RPMI8226 (cell line): ENCODE data around the gene PRKCA.

Experiments
- DNase-seq: peaks from one replicate; pipeline ENCODE4 v3.0.0-alpha.2; 2015

The PRKCA gene

DNA sequence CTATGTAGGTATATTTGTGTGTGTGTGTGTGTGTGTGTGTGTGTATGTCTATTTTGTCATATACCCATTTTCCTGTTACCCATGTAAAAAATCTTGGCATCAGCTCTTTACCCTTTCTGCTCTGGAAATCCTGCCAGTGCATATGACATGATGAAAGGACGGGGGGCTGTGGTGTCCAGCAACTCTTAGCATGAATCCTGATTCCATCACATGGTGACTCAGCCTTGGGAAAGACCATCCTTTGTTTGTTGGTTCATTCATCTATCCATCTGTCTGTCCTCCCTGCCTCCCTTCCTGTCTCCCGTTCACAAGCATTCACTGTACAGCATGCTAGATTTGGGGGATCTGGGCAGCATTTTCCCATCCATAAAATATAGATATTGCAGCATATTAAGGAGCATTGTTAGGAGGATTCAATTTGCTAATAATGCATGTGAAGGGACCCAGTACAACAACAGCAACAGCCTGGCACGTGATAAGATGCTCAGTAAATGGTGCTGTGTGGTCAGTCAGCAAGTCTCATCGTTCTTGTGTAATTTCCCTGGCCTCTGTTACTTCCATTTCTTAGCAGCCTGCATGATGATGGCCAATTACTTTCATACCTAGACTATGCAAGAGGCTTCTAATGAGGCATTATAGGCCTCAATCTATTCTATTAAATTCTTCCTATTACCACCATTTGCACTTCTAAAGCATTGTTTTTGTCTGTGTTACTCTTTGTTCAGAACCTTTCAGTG is 191.0 kb downstream of the PRKCA start:
- DNase-seq = no peak

DNA sequence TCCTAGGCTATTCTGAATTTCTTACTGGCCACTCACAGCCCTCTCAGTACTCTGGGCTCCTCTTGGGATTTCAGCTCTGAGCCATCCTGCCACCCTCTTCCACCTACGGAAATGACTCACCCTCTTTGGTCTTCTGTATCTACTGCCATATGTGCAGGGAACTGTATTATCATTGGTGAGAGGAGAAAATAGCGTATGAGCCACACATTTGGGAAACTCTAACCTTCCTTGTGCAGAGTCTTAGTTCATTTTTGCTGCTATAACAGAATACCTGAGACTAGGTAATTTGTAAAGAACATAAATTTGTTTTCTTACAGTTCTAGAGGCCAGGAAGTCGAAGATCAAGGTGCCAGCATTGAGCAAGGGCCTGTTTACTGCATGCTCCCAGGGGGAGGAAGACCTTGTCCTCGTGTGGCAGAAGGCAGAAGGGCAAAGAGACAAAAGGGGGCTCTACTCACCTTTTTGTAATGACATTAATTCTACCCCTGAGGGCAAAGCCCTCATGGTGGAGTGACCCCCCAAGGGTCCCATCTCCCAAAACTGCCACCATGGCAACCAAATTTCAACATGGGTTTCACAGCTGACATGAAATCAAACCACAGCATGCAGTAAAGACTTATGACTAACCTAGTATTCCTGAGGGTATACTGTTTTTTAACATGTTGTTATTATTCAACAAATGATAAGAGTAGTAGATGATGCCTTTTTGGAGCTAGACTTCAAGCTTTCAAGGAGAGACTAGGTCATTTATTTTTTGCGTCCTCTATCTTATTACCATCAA is 191.8 kb downstream of the PRKCA start:
- no peak for DNase-seq

DNA sequence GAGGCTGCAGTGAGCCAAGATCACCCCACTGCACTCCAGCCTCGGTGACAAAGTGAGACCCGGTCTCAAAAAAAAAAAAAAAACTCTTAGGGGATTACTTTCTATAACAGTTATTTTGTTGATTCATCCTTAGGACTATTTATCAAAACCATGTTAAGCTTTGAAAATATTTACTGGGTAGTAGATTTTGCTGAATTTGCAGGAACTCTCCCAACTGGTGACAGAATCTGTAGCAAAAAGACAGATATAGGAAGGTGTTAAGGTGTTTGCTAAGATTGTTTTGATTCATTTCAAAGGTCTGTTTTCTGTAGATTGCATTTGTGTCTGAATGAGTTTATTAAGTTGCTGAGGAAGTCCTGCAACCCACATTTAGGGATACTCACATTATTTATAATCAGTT is 192.6 kb downstream of the PRKCA start:
- DNase-seq = no peak

DNA sequence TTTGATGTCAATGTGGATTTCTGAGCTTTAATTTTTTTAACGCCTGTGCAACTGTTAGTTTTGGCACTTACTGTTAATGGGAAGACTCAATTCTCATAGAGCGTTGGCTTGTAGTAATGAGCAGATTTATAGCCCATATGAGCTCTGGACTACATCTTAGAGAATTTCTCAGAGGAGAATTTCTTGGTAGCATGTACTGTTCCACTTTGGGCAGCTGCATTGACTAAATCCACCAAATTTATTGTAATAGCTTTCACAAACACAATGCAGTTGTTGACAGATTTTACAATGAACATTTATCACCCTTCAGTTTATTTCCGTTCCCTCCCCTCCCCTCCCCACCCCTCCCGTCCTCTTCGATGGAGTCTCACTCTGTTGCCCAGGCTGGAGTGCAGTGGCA is 193.9 kb downstream of the PRKCA start:
- DNase-seq = no peak

DNA sequence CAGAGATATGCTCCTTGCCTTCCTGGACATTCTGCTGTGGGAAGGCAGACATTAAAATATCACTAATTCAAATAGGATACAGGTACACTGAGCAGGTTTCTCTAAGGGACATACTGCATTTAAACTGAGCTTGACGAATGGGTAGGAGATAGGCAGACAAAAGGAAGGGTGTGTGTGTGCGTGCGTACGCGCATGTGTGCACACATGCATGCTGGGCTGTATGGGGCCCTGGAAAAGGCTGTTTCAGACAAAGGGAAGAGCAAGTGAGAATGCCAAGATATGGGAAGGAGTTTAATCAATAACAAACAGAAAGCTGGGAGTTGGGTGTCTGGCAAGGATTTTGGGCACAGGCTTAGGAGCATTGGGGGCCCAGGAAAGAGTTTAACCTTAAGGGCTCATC is 196.2 kb downstream of the PRKCA start:
- no peak for DNase-seq

DNA sequence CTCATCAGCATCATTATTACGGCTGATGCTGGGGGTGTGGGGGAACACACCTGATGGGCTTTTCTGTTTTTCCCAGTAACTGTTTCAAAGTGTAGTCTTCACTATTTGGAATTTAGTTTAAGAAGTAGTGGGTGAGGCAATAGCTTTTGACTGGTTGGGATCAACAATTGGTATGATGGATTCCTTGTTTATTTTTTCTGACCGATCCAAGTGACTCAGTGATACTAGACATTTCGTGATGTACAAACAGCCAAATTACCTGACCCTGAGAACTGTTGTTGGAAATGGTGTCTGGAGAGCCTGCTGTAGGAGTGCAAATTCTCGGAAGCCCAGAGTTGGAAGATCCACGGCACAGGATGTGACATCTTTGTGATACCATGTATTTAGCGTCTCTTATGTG is 204.2 kb downstream of the PRKCA start:
- DNase-seq = no peak

DNA sequence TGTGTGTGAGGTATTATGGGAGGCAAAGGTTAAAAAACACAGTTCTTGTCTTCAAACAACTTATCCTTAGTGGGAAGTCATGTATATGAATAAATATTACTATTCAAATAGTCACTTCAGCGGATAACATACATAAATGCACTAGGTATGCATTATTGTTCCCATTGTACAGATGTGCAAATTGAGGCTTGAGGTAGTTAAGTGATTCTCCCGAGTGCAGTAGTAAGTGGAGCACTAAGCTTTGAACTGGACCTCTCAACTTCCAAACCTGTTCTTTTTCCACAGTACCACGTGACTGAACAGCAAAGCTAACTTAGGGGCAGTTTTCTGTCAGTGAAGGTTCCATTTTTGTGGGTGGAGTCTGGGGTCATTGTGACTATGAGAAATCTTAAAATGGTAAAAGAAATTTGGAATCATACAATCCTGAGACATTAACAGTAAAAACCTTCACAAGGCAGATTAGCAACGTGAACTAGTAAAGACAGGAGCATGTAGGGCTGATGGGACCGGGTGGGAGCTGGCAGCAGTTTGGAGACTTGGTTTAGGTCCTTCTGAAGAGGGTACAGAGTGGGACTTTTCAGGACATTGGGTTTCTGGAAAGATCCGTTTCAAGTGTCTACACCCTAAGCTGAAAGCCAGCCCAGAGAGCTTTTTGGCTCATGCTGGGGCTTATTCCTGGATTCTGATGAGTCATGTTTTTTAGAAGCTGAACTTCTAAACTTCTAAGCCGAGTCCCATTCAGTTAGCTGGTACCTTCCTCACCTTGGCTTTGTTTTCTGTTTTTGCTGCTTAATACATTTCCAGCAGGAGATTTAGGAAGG is 204.9 kb downstream of the PRKCA start:
- peak; percentile 15 for DNase-seq

DNA sequence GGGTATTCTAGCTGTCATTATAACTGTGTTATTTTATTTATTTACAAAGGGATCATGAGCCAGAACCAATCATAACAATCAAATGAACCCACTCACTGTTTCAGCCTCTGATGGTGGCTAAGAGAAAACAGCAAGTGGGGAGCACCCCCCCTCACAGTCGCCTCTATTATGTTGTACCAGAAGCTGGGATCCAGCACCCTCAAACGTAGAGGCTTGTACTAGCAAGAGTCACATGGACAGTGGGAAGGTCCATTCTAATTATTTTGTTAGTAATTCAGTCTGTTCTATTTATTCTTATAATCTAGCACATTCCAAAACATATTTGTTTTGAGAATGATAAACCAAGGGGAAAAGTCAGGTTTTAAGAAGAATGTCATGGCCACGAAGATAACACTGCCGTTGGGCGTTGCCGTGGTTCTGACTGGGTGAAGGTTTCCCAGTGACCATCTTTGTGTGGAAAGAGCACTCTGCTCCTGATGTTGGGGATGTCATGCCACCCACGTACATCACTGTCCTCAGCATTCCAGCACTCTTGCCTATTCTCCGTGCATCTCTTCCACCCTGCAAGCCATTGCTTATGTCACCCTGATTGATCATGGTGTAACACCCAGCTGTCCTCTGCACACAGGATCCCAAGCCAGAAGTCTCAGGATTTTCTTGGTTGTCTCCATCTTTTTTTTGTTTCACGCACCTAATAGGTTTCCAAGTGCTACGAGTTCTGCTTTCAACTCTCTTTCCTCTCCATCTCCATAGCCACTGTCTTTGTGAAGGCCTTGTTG is 205.8 kb downstream of the PRKCA start:
- no peak for DNase-seq

DNA sequence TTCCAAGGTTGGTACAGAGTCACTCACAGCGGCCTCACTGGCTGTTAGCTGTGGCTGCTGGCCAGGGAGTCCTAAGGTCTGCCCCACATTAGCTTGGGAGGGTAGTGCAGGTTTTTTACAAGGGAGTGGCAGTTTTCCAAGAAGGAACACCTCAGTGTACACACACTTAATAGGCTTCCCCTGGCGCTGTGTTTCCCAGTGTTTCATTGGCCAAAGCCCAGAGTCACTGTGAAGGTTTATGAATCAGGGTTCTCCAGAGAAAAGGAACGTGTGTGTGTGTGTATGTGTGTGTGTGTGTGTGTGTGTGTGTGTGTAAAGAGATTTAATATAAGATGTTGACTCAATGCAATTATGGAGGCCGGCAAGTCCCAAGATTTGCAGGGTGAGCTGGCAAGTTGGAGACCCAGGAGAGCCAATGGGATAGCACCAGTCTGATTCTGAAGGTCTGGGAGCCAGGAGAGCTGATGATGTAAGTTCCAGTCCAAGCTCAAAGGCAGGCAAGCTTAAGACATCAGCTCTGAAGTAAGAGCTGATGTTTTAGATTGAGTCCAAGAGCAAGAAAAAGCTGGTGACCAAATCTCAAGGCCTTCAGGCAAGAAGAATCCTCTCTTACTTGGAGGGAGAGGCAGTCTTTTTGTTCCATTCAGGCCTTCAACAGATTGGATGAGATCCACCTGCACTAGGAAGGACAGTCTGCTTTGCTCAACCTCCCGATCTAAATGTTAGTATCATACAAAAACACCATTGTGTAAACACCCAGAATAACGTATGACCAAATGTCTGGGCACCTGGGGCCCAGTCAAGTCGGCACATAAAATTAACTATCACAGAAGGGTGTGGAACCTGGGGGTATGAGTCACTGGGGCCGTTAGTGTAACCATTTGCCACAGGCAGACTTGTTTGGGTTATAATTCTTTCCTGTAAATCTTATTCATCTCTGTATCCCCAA is 206.8 kb downstream of the PRKCA start:
- DNase-seq = no peak

DNA sequence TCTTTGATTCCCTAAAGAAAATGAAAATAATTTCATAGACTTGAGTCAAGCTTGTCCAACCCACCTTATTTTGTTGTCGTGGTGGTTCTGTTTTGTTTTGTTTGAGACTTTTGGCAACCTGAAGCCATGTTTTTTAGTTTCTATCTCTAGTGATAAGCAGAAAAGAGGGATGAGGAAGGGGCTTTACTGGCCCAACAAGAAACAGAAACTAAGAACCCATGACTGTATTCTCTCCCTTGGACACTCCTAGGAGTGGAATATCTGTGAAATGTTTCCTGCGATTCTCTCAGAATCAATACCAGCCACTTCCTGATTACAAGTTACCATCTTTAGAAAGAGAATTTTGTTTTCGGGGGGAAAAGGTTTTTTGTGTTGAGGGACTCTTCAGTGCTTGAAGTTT is 207.5 kb downstream of the PRKCA start:
- DNase-seq = no peak

DNA sequence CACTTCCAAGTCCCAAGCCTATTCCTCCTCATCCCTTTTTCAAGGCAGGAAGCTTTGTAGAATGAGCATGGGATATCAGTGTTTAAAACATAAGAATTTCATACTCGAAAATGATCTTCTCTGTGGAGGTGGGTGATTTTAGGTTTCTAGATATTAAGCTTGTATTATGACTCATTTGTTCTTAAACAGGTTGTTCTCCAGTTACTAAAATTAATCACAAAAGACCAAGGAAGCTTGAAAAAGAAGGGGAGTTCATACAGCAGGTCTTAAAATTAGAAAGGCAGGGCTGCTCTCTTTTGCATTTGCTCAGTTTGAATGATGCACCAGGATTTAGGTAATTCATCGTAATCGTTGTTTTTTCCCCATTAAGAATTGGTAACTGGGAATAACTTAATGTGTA is 208.7 kb downstream of the PRKCA start:
- DNase-seq = no peak

DNA sequence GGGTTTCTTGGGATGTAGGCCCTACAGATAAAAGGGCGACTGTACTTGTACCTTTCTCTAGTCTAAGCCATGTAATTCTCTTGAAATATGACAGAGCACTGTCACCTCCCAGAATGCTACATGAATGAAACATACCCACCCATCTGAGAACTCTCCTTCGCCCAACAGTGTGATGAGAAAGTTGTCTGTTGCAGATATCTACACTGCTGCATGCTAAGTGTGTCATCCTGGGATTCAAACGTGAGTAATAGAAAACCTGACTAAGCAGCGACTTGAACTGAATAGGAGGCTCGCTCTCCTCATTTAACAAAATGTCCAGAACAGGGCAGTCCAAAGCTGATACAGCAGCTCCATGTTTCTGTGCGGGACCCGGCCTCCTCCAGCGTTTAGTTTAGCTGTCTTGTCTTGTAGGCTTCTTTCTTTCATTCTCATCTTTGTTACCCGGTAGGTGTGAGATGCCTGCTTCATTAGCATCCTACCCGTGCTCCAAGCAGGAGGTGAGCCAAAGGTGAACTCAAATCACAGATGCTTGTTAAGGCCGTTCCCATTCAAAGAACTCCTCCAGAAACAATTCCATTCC is 211.9 kb downstream of the PRKCA start:
- DNase-seq = no peak

DNA sequence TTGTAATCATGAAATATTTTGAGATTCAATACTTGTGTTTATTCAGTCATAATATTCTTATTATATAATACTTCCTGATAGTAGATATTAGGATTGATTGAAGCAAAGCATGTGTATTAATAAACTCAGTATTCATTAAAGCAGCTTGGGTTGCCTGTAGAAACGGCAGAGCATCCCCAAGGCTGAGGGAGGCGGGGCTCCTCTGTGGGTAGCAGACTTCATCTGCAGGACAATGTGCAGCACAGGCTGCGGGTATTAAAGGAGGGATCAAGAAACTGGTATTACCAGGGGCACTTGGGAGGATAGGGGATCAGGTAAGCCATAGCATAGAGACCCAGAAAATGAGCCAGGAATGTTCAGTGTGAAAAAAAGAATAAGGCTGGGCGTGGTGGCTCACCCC is 213.6 kb downstream of the PRKCA start:
- DNase-seq = no peak

DNA sequence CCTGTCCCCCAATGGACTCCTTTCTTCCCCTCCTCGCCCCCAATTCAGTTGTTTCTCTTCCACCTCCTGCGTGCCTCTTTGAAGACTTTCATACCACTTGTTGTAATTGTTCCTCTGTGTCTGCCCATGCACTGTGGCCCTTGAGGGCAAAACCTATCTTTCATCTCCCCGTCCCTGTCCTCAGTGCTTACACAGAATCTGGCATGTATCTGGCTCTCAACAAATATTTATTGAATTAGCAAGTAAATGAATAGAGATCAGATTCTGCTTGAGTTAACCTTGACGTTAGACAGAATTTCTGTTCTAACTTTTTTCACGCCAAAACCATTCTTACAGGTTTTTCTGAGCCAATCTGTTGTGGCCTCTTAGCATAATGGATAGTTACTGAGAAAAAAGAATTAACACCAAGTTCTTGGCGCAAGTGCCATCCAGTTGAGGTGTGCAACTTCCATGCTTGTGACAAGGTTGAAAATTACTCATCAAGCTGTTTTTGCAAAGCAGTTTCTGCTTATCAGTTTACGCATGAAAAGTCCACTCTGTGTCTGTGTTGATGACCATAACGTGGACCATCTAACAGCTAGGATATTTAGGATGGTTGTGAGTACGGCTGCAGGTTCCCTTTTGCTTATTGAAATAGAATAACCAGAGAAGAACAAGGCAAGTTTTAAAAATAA is 215.1 kb downstream of the PRKCA start:
- DNase-seq = no peak

DNA sequence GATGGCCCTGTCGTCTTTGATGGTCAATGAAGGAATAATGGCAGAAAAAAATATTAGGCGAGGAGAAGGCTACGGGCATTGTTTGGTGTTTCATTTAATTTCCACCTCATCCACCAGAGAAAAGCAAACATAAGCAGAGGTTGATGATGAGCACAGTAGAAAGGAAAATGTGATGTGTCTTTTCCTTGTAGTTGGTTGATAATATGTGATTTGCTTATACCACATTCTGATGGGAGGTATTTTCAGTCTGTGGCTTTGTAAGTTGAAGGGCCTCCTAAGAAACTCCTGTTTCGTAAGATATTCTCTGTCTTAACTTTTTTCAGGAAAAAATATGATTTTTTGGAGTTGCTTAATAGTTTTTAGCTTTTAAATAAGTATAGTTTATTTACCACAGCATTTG is 215.7 kb downstream of the PRKCA start:
- no peak for DNase-seq

DNA sequence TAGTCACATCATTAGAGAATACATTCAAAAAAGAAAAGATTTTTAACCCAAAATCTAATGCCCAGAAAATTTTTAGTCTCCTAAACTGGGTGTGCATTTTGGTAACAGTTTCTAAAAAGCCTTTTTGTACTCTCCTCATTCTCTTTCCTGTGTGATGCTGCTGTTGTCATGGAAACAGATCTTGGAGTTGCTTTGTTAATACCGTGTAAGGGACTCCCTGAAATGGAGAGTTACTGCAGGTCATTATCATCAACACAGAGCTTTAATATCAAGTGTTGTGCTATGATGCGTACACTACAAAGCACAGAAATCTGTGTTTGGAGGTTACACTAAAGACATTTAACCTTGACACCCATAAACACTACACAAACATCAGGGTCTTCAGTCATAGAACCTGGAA is 216.3 kb downstream of the PRKCA start:
- no peak for DNase-seq

DNA sequence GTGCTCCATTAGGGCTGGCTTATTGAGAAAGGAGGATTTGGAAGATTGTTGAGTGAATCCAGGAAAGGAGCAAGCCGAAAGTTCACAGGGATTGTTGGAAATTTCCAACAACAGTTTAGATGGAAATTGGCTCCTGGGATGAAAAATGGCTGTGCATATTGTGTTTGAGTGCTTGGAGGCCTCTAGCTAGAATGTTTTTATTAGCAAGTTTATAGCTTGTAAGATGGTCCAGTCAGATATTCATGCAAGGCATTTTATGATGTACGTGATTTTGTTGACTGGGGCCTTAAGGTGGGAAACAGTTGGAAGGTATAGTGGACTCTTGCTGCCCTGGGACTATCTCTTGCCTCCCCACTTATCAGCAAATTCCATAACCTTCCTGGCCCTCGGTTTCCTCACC is 216.7 kb downstream of the PRKCA start:
- DNase-seq = no peak

DNA sequence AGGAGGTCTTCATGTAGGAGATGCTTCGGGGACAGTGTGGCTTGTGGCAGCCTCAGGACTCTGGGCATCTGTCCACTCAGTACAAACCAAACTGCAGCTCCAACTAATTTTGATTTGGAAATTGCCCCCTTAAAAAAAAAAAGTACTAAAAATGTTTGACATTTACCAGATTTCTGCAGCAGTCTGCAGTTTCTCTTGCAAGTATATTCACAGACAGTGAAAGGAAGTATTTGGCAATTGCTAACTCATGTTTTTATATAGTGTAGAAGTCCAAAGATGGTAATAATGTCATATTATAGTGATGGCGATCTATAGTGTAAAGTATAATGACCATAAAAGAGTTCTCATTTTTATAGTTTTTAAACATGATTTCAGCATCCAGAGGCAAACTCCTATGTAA is 218.6 kb downstream of the PRKCA start:
- no peak for DNase-seq

DNA sequence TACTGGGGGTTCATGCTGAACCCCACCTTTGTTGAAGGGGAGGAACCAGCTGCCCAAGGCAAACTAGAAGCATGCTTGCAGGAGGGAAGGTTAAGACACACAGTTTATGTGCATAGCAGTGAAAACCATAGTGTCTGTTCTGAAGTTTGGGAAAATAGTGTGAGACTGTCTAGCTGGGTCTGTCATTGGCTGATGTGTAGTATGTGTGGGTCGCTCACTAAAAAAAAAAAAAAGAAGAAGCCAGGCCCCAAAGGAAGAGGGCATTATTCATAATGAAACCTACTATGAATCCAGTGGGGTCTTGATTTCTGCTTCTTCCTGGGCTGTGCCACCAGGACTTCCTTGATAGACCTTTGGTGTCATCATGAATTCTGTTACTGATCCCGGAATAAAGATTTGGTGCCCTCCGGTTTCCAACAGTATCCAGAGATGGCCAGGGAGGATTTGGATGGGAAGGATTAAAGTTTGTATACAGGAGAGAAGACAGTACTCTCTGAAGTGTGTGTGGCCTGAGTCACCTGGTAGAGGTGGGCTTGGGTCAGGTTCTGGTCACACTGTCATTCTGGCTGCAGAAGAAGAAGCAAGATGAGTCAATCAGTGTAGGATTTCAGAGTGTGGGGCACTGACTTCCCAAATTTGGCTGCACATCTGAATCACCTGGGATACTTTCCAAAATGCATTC is 220.3 kb downstream of the PRKCA start:
- no peak for DNase-seq
